ENCODE data around the gene COX8C.

Gene COX8C, protein sequence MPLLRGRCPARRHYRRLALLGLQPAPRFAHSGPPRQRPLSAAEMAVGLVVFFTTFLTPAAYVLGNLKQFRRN

DNA sequence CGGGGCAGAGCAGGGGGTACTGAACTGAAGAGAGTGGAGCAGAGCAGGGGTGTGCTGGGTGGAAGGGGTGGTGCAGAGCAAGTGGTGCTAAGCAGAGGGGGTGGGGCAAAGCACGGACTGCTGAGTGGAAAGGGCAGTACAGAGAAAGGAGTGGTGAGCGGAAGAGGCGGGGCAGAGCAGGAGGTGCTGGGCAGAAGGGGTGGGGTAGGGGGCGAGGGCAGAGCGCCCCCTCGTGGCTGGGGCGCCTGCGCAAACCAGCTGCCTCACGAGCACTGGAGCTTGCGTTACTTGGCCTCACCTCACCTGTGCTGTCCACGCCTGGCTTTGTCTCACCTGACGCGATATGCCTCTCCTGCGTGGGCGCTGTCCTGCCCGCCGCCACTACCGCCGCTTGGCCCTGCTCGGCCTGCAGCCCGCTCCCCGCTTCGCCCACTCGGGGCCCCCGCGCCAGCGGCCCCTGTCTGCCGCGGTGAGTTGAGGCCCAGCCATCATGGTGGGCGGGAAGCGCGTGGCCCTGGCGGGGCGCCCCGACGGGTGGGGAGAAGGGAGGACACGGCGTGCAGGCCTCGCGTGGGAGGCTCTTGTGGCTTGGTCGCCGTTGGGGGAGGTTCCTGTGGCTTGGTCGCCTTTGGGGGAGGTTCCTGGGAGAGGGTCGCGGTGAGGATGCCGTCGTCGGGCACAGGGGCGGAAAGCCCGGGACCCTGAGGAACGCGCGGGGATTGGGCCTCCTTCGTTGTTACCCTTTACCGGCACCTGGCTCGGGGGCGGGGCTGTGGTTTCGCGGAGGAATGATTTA is at the start of gene COX8C:
COX8C (plus strand) TSS at position 257 of the 796 bp plus-strand sequence; CDS start at position 344, 87 bp downstream.
- DNase-seq (ENCODE audit: low spot score), result no peak

DNA sequence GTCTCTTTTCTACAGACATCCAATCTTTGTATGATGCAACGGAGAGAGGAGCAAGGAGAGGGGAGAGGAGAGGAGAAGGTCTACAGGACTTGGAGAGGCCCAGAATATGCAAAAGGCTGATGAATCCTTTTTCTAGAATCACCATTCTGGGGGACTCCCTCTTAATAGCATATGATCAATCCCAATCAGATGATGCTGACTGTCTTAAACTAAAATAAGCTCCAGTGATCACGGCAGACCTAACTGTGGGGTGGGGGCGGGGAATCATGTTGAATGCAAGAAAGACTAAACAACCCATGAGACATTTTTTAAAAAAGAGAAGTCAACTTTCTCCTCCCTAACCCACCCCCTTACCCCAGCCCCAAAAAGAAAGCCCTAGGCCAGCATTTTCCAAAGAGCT is 47.6 kb upstream of the COX8C start:
- no peak for DNase-seq (ENCODE audit: low spot score)

DNA sequence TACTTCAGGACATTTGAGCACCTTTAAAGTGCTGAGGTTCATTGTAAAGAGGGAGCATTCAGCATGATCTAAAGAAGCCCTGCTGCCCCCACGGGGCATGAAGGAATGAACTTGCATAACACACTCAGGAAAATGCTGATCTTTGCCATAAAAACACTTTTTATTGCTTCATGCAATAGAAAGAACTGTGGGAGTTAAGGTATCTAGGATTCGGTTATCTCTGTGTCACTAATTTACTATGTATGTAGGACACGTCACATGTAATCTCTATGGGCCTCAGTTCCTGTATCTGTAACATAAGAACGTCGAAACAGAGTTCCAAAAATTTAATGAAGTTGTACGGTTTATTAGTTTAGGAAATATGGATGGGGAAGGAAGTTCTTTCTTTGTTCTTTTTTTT is 47.1 kb upstream of the COX8C start:
- DNase-seq (ENCODE audit: low spot score), result no peak

DNA sequence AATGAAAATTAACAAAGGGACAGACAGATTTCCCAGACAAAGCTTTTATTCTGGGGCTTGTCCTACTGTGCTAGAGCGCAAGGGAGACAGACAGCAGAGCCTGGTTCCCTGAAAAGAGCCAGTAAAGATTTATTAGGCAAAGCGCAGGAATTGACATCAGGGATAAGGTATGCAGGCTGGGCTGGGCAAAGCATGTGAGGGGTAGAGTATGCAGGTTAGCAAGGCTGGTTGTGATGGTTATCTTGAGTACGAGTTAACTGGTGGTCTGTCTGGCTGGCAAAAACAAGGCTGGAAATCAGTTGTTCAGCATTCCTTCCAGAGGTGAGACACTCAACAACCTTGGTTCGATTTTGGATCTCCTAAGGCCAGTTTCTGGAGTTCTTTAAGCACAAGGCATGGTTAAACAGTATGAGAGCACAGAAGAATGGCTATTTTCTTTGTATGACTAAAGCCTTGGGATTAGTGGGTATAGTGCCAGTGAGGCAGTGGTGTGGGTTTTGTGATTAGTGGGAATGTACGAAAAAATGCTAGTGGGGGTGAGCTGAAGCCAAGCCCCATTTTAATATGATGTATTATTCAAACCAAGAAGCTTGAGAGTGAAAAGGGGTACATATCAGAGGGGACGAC is 45.0 kb upstream of the COX8C start:
- DNase-seq (ENCODE audit: low spot score), result no peak

DNA sequence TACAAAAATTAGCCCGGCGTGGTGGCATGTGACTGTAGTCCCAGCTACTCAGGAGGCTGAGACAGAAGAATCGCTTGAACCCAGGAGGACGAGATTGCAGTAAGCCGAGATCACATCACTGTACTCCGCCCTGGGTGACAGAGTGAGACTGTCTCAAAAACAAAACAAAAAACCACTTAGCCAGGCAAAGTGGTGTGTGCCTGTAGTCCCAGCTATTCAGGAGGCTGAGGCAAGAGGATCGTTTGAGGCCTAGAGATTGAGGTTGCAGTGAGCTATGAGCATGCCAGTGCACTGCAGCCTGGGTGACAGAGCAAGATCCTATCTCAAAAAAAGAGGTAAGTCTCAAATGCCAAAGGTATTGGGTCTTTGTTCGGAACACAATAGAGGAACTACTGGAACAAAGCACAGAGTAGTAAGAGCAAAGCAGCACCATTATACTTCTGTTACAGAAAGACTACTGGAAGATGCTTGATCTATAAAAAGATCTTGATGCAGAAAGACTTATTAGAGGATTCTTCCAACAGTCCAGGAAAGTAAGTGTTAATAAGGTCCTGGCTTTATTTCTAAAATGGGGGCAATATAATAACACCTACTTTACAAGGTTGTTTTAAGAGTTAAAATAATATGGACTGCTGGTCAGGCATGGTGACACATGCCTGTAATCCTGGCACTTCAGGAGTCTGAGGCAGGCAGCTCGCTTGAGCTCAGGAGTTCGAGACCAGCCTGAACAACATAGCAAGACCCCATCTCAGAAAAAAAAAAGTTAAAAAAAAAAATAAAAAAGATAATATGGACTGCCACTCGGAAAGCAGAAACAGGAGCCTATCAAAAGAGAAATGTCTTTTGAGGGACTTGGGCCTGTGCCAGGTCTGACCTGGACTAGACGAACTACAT is 44.0 kb upstream of the COX8C start:
- no peak for DNase-seq (ENCODE audit: low spot score)

DNA sequence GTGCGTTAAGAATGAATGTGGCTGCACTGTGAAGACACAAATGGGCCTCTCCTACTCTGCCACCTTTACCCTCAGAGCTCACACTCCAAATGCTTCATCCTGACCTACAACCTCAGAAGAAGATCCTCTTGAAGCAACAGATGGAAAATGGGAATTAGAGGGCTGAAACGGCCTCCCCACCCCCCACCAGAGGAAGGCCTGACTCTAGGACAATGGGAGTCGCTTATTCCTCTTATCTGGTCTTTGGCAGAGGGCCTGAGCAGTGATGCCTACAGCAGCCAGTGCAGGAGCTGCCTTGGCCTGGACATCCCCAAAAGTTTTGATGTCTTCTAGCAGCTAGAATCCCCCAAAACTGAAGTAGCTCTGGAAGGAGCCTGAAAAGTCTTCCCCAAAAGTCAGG is 43.3 kb upstream of the COX8C start:
- DNase-seq (ENCODE audit: low spot score), result no peak

DNA sequence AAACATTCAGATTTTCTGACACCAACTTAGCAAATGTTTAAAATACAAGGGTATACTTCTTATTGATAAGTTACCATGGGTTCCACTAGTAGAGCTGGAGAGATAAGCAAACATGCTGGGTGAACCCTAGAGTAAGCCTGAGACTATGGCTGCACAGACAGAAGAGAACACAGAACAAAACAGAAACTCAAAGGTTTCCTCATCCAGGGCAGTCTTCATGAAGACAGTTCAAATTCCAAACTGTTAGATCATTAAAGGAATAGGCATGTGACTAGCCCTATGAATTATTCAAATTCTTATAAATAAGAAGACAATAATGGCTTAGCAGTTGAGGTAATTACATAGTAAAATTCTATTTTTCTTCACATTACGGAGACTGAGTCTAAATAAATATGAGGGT is 42.2 kb upstream of the COX8C start:
- no peak for DNase-seq (ENCODE audit: low spot score)

DNA sequence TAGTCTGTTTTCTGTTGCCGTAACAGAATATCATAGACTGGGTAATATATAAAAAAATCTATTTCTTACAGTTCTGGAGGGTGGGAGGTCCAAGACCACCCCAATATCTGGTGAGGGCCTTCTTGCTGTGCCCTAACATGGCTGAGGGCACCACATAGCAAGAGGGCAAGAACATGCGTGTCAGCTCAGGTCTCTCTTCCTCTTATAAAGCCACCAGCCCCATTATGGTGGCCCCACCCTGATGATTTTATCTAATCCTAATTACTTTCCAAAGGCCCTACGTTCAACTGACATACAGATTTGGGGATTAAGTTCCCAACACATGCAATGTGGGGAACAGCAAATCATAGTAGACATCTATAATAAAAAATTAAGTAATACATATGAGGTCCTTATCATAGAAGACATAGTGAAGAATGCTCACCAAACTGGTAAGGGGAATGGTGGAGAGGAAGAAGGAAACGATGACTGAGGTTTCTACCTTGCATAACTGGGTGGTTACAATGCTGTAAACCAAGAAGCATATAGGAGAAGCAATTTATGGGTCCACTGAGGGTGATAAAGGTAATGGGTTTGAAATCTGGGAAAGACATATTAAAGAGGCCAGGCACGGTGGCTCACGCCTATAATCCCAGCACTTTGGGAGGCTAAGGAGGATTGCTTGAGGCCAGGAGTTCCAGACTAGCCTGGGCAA is 41.1 kb upstream of the COX8C start:
- DNase-seq (ENCODE audit: low spot score), result no peak

DNA sequence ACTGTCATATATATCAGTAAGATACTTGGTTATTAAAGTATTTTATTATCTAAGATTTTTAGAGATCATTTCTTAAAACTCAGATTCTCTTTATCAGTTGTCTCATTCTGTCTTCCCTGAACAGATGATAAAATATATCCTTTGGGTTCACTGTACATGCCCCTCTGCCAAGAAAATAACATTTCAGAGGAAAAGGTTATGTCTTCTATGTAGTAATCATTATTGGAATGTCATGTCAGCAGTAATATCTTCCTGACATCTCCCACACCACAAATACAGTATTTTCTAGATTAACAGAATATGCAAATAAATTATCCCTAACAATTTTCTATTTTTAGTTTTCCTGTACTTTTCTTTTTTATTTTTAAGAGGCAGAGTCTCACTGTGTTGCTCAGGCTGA is 40.2 kb upstream of the COX8C start:
- DNase-seq (ENCODE audit: low spot score), result no peak

DNA sequence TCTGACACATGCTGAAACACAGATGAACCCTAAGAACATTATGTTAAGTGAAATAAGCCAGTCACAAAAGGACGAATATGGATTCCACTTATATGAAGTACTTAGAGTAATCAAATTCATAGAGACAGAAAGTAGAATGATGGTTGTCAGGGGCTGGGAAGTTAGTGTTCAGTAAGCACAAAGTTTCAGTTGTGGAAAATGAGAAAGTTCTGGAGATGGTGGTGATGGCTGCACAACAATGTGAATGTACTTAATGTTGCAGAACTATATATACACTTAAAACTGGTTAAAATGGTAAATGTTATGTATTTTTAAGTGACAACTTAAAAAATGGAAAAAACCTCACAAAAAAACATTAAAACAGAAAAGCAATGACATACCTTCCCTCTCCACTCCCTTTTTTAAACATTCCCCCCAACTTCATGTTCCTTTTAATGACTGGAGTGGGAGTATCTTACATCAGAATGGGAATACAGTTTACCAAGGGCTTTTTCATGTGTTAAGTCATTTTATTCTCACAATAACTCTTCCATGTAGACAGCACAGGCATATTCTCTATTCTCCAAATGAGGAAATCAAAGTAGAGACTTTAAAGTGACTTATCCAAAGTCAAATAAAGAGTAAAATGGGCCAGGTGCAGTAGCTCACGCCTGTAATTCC is 38.2 kb upstream of the COX8C start:
- no peak for DNase-seq (ENCODE audit: low spot score)

DNA sequence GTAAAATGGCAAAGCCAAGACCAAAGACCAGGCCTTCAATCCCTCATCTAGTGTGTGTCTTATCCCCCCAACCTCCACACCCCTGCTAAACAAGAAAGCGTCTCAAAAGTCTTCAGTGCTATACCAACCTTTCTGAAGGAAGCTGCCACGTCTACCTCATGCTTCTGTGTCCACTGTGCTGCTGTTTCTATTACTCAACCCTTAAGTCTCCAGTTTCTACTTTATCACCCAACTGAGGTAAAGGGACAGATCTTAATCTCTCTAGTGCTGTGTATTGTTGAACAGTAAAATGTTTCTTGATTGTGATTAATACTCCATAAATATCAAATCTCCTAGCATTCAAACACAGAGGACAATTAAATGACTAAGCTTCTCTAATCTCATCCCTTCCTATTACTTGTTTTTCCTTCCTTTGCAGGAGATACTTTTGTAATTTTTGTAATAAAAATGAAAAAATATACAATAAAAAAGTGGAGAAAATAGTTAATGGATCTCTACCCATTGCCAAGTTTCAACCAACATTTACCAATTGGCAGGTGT is 37.5 kb upstream of the COX8C start:
- DNase-seq (ENCODE audit: low spot score), result no peak

DNA sequence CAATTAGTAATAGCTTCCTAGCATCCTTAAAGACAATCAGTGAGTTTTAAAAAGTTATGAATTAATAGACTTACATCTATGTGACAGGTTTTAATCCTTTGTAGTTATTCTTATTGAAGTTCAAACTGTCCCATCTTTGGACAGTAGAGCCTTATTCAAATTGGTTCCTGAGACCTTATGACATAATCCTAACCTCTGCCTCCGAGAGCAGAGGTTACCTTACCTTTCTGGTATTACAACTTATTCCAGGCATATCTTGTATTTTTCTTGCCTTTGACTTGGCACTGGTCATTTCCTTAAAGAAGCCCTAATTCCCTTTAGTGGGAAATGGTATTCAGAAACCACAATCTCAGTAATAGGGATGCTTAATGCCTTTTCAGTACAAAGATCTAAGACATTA is 35.9 kb upstream of the COX8C start:
- no peak for DNase-seq (ENCODE audit: low spot score)

DNA sequence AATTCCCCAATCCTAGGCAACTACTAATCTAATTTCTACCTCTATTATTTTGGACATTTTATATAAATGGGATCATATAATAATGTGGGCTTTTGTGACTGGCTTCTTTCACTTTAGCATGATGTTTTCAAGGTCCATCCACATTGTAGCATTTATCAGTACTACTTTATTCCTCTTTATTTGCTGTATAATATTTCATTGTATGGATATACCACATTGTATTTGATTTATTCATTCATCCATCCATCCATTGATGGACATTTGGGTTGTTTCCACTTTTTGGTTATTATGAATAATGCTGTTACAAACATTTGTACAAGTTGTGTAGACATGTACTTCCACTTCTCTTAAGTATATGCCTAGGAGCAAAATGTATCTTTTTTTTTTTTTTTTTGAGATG is 31.4 kb upstream of the COX8C start:
- no peak for DNase-seq (ENCODE audit: low spot score)

DNA sequence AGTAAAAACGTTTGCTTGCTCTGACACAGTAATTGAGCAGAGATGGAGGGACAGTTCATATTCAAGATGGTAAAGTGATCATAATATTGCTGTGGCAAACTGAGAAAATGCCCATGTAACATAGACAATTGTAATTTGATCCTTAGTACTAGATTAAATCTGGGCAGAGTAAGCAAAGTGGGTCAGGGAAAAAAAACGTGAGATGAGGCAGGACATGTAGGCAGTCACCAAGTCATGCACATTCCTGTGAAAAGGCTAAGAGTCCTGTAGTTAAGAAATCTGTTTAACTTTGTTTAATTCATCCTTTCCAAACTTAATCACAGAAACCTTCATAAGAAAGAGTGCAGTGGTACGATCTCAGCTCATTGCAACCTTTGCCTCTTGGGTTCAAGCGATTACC is 30.3 kb upstream of the COX8C start:
- DNase-seq (ENCODE audit: low spot score), result no peak

DNA sequence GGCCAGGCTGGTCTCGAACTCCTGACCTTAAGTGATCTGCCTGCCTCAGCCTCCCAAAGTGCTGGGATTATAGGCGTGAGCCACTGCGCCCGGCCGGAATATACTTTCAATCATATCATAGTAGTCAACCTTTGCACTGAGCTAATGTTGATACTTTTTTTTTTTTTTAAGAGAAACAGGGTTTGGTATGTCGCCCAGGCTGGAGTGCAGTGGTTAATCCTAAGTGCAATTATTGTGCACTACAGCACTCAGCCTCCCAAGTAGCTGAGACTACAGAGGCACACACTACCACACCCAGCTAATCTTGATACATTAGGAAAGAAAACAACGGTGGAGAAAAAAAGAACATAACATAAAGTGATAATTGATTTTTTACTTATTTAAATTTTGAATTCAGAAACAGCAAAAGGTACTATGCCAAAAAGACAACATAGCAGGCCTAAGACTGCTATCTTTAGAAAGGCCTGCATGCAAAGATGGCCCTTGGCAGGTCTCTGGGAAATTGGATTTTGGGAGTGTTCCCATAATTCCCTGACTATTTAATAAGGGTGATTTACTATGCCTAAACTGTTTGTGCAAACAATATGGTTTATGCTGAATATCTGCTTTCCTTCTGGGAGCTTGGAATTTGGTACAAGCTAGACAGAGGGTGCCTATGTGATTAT is 29.6 kb upstream of the COX8C start:
- no peak for DNase-seq (ENCODE audit: low spot score)

DNA sequence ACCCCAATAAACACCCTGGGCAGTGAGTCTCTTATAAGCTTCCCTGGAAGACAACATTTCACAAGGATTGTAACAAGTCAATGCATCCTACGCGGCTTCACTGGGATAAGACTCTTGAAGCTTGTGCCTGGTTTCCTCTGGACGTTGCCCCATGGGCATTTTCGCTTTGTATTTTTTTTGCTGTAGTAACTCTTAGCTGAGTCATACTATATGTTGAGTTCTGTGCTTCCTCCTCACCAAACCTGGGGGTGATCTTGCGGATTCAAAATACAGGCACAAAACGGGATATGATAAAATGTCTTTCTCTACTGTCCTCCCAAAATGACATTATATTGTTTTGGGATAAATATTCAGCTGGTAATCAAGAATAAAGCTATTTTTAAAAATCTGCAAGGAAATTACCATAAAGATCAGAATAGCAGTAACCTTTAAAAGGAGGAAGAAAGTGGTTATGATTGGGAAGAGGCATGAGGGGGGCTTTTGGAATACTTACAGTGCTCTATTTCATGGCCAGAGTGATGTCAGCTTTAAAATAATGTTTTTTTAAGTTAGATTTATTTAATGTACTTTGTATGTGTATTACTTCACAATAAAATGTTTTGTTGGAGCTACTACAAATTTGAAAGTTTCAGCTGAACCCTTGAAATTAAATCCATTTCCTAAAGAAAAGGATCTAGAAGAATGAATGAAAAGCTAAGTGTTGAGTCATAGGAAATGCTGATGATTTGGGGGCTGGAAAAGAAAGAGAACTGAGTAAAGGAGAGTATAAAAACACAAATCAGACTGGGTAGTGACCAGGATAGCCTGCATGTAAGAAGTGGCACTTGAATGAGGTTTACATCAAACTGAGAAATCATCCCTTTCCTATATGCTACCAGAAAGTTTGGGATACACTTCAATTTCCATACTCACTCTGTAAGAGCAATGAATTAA is 28.8 kb upstream of the COX8C start:
- DNase-seq (ENCODE audit: low spot score), result peak; percentile 11

DNA sequence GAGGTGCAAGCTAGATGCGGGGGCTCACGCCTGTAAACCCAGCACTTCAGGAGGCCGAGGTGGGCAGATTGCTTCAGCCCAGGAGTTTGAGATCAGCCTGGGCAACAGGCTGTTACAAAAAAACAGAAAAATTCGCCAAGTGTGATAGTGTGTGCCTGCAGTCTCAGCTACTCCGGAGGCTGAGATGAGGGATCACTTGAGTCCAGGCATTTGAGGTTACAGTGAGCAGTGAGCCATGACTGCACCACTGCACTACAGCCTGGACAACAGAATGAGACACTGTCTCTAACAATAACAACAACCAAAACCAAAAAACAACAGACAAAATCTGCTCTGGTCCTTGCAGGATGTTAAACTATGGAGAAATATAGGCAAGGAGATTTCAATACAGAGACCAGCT is 28.1 kb upstream of the COX8C start:
- no peak for DNase-seq (ENCODE audit: low spot score)

DNA sequence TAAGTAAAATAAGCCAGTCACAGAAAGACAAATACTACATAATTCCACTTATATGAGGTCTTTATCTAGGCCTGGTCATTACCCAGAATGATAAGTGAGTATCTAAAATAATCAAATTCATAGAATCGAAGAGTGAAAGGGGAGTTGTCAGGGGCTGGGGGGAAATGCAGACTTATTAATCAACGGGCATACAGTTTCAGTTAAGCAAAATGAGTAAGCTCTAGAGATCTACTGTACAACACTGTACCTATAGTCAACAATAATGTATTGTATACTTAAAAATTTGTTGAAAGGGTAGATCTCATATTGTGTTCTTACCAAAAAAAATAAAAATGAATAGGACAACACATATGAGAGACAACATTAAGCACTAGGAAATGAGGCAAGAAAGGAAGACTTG is 27.5 kb upstream of the COX8C start:
- no peak for DNase-seq (ENCODE audit: low spot score)

DNA sequence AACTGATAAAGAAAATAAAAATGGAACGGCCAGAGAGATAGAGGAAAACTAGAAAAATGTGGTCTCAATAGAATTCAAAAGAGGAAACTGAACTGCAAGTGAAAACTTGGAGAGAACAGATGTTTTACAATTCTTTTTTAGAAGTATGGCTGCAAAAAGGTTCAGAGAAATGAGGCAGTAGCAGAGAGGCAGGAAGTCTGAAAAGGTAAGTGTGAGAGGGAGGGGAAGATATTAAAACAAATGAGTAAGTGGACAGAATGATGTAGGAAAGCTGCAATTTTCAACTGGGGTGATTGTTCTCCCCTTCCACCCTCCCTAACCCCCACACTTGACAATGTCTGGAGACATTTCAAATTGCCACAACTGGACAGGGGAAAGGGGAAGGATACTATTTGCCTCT is 27.0 kb upstream of the COX8C start:
- no peak for DNase-seq (ENCODE audit: low spot score)

DNA sequence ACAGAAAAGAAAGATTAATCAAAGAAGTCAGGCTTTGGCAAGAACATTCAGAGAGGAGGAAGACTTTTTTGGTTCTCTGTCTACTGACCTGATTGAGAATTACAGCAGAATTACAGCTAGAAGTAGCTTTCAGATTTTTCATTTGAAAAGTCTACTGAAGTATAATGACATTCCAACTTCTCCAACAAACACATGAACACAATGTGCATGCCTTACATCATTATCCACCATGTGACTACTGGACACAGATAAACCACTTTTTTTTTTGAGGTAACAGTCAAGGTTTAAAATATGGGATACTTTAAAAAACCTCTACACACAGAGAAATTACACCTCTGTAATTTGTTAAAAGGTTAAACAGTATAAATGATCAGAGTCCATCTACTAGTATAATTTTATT is 26.5 kb upstream of the COX8C start:
- no peak for DNase-seq (ENCODE audit: low spot score)

Measured in LoVo (cell line).